HUES6 (cell line): ENCODE results near the gene FAM131B.

Experiments
- H3K27ac ChIP-seq: 2 replicates; pipeline ENCODE4 v1.7.0; 2013; ENCODE audit warnings: low read depth, mild to moderate bottlenecking, low read length, inconsistent platforms
- H3K27me3 ChIP-seq: 2 replicates; pipeline ENCODE4 v1.6.1; 2013; ENCODE audit warnings: low read length; ENCODE audit not compliant: control insufficient read depth, insufficient read depth
- H3K36me3 ChIP-seq: 2 replicates; pipeline ENCODE4 v1.6.1; 2013; ENCODE audit warnings: low read length; ENCODE audit not compliant: control insufficient read depth, insufficient read depth
- H3K4me1 ChIP-seq: 2 replicates; pipeline ENCODE4 v1.6.1; 2013; ENCODE audit warnings: low read length; ENCODE audit not compliant: control insufficient read depth, insufficient read depth
- H3K4me3 ChIP-seq: 2 replicates; pipeline ENCODE4 v1.5.1; 2013; ENCODE audit warnings: low read depth, low read length
- H3K9ac ChIP-seq: one replicate; pipeline ENCODE4 v1.6.1; 2013; ENCODE audit warnings: mild to moderate bottlenecking, low read length
- H3K9me3 ChIP-seq: 2 replicates; pipeline ENCODE4 v1.6.1; 2013; ENCODE audit warnings: low read depth, low read length; ENCODE audit not compliant: control insufficient read depth, insufficient read depth

Gene FAM131B

GRCh38 chr7:143329471-143330170 is 32.9 kb downstream of the FAM131B start:
- no peaks in the 10 kb centered on the region for H3K36me3 ChIP-seq
- H3K4me1 ChIP-seq, result peaks cover 10% of the 10 kb centered on the region
- no peaks in the 10 kb centered on the region for H3K27me3 ChIP-seq
- no peak overlapping the region for H3K4me3 ChIP-seq
- H3K9me3 ChIP-seq, result no peaks in the 10 kb centered on the region
- no peak overlapping the region for H3K27ac ChIP-seq
- H3K9ac ChIP-seq, result no peak overlapping the region

GRCh38 chr7:143327903-143328302 is 34.6 kb downstream of the FAM131B start:
- Histone ChIP-seq H3K36me3 (no peaks in the 10 kb centered on the region), H3K27ac (no peak overlapping the region), H3K9me3 (no peaks in the 10 kb centered on the region), H3K4me1 (peaks cover 19% of the 10 kb centered on the region), H3K4me3 (no peak overlapping the region), H3K27me3 (no peaks in the 10 kb centered on the region), H3K9ac (no peak overlapping the region)

- Histone ChIP-seq H3K27ac (no peak overlapping the region), H3K4me1 (peaks cover 19% of the 10 kb centered on the region), H3K27me3 (no peaks in the 10 kb centered on the region), H3K9ac (no peak overlapping the region), H3K4me3 (no peak overlapping the region), H3K9me3 (no peaks in the 10 kb centered on the region), H3K36me3 (no peaks in the 10 kb centered on the region)
These were observed 37.3 kb downstream of the FAM131B start for GRCh38 chr7:143325240-143325639.

GRCh38 chr7:143323653-143324052 is 38.9 kb downstream of the FAM131B start:
- Histone ChIP-seq H3K27ac (no peak overlapping the region), H3K36me3 (no peaks in the 10 kb centered on the region), H3K4me1 (peaks cover 19% of the 10 kb centered on the region), H3K9me3 (no peaks in the 10 kb centered on the region), H3K27me3 (no peaks in the 10 kb centered on the region; the same call in 1 of the 2 replicates), H3K9ac (no peak overlapping the region), H3K4me3 (no peak overlapping the region)

- H3K9ac ChIP-seq, result no peak overlapping the region
- H3K27ac ChIP-seq, result no peak overlapping the region
- H3K27me3 ChIP-seq, result no peaks in the 10 kb centered on the region; the same call in 1 of the 2 replicates
- no peak overlapping the region for H3K4me3 ChIP-seq
- no peaks in the 10 kb centered on the region for H3K36me3 ChIP-seq
- H3K4me1 ChIP-seq, result peaks cover 19% of the 10 kb centered on the region
- no peaks in the 10 kb centered on the region for H3K9me3 ChIP-seq
These were observed 39.5 kb downstream of the FAM131B start for GRCh38 chr7:143322760-143323633.

- H3K9me3 ChIP-seq, result no peaks in the 10 kb centered on the region
- no peaks in the 10 kb centered on the region; the same call in 1 of the 2 replicates for H3K27me3 ChIP-seq
- no peak overlapping the region for H3K4me3 ChIP-seq
- no peaks in the 10 kb centered on the region for H3K36me3 ChIP-seq
- H3K27ac ChIP-seq, result no peak overlapping the region
- peaks cover 19% of the 10 kb centered on the region for H3K4me1 ChIP-seq
- no peak overlapping the region for H3K9ac ChIP-seq
These were observed 40.8 kb downstream of the FAM131B start for GRCh38 chr7:143321734-143322133.

GRCh38 chr7:143321242-143321641 is 41.3 kb downstream of the FAM131B start:
- Histone ChIP-seq H3K9ac (no peak overlapping the region), H3K4me1 (peaks cover 19% of the 10 kb centered on the region), H3K36me3 (no peaks in the 10 kb centered on the region), H3K4me3 (no peak overlapping the region), H3K9me3 (no peaks in the 10 kb centered on the region), H3K27me3 (no peaks in the 10 kb centered on the region; the same call in 1 of the 2 replicates), H3K27ac (no peak overlapping the region)

GRCh38 chr7:143320620-143321019 is 41.9 kb downstream of the FAM131B start:
- no peaks in the 10 kb centered on the region for H3K9me3 ChIP-seq
- peaks cover 18% of the 10 kb centered on the region for H3K4me1 ChIP-seq
- no peaks in the 10 kb centered on the region; the same call in 1 of the 2 replicates for H3K27me3 ChIP-seq
- no peak overlapping the region for H3K9ac ChIP-seq
- no peaks in the 10 kb centered on the region for H3K36me3 ChIP-seq
- H3K27ac ChIP-seq, result no peak overlapping the region
- H3K4me3 ChIP-seq, result no peak overlapping the region

GRCh38 chr7:143318661-143319060 is 43.9 kb downstream of the FAM131B start:
- H3K27ac ChIP-seq, result no peak overlapping the region
- H3K4me1 ChIP-seq, result peaks cover 4% of the 10 kb centered on the region; the same call in 1 of the 2 replicates
- H3K9me3 ChIP-seq, result no peaks in the 10 kb centered on the region
- no peaks in the 10 kb centered on the region; the same call in 1 of the 2 replicates for H3K27me3 ChIP-seq
- H3K4me3 ChIP-seq, result no peak overlapping the region
- no peaks in the 10 kb centered on the region for H3K36me3 ChIP-seq
- H3K9ac ChIP-seq, result no peak overlapping the region

GRCh38 chr7:143316492-143316891 is 46.0 kb downstream of the FAM131B start:
- Histone ChIP-seq H3K4me1 (no peaks in the 10 kb centered on the region), H3K9me3 (no peaks in the 10 kb centered on the region), H3K27ac (no peak overlapping the region), H3K27me3 (no peaks in the 10 kb centered on the region; the same call in 1 of the 2 replicates), H3K4me3 (no peak overlapping the region), H3K9ac (no peak overlapping the region), H3K36me3 (no peaks in the 10 kb centered on the region)

- no peak within 1 kb of the TSS for H3K27ac ChIP-seq
- no peaks in the 10 kb centered on the region; the same call in 1 of the 2 replicates for H3K27me3 ChIP-seq
- H3K9me3 ChIP-seq, result no peaks in the 10 kb centered on the region
- no peak within 1 kb of the TSS for H3K4me3 ChIP-seq
- no peaks in the 10 kb centered on the region for H3K36me3 ChIP-seq
- H3K4me1 ChIP-seq, result no peaks in the 10 kb centered on the region
- H3K9ac ChIP-seq, result no peak within 1 kb of the TSS
These were observed 46.7 kb downstream of the FAM131B start, which contains the start of gene CLCN1 for GRCh38 chr7:143315776-143316175. CLCN1 (plus strand) TSS chr7:143316111; CDS start chr7:143316213, 102 bp downstream.
